ENCODE results near the gene INPP5A.

DNA sequence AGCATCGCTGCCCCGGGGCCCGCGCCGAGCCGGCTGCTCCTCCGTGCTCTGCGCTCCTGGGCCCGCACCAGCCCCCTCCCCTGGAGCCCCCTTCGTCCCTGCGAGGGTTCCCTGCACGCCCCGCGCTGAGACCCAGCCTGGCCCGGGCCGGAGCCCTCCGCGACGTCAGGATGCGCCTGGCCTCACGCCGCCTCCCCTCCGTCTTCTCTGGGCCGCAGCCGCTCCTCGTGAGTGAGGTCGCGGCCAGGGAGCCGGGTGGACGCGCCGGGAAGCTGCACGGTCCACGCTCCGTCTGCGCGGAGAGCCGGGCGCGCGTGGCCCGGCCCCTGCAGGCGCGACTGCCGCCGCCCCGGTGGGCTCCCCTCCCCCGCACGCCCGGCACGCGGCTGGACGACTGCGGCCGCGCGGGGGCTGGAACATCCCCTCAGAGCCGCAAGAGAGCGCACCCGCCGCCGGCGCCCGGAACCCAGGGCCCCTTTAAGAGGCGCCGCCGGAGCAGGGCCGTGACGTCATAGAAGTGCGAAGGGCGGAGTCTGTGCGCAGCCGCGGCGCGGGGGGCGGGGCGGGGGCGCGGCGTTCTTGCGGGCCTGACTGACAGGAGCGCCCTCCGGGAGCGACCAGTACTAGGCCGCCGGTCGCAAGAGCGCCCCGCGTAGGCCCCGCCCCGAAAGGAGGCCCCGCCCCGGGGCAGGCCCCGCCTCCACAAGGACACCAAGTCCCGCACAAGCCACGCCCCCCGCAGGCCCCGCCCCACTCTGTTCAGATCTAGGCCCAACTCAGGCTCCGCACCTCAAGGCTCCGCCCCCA is 507 bp upstream of the INPP5A start:
- TF ChIP-seq SP2 (CRISPR knock-in tag; IDR thresholded peaks at IDR 0.05) (peak; percentile 77), TGIF2 (CRISPR knock-in tag; IDR thresholded peaks at IDR 0.05) (no peak), SMYD3 (CRISPR knock-in tag; IDR thresholded peaks at IDR 0.05) (no peak), ZNF296 (CRISPR knock-in tag; conservative IDR thresholded peaks at IDR 0.05) (no peak), ETS1 (CRISPR knock-in tag; IDR thresholded peaks at IDR 0.05) (no peak), EP300 (IDR thresholded peaks at IDR 0.05; ENCODE audit: low read depth in 2 of 2, low read length in 2 of 2) (no peak), EP300 (CRISPR knock-in tag; IDR thresholded peaks at IDR 0.05; ENCODE audit: borderline replicate concordance) (no peak), SP1 (IDR thresholded peaks at IDR 0.05) (no peak), SP1 (CRISPR knock-in tag; IDR thresholded peaks at IDR 0.05) (peak; percentile 74; the same call in 1 of the 2 replicates), ARID2 (CRISPR knock-in tag; IDR thresholded peaks at IDR 0.05; ENCODE audit: borderline replicate concordance) (no peak), GABPA (IDR thresholded peaks at IDR 0.05; ENCODE audit: low read depth, low read length) (no peak), GABPA (CRISPR knock-in tag; IDR thresholded peaks at IDR 0.05; ENCODE audit: low read depth) (no peak), ZFP82 (CRISPR knock-in tag; IDR thresholded peaks at IDR 0.05; ENCODE audit: borderline replicate concordance) (peak; percentile 75; the same call in 1 of the 2 replicates)

Data from HepG2 (cell line).